OCI-LY3 (cell line): ENCODE data around the gene TCF3.

Experiments
- CTCF ChIP-seq: fragments of 200-600, 300-600 bp; sonication (generic); IDR thresholded peaks from 2 replicates; pipeline ENCODE4 v1.5.1; 2014; ENCODE audit warnings: antibody characterized with exemption, low read length, low read depth
- EZH2phosphoT487 ChIP-seq: fragments of 200-600 bp; shearing (Covaris generic); IDR thresholded peaks from 2 replicates; pipeline ENCODE4 v1.6.1; 2018; ENCODE audit warnings: antibody characterized with exemption, mixed run types, low read depth

GRCh38 chr19:1598777-1599459, 53.5 kb downstream of the TCF3 start:
- TF ChIP-seq CTCF = no peak
- TF ChIP-seq EZH2phosphoT487 = no peak
